Measurements from ENCODE around the gene MEAF6. TPM values are rescaled to one million over a fixed set of nuclear protein-coding genes. Genes with fewer than 3 reads are reported as not detected.

The MEAF6 gene
- total and polyA plus RNA-seq, 2 donors (not counting 3 experiments of a cell fraction or from before 2014, with no cell fraction given): 28.0 to 62.5 TPM

- POLR2A ChIA-PET: no interaction called here
These were observed 48.4 kb upstream of the MEAF6 start for GRCh38 chr1:37562984-37563383.

More at GRCh38 chr1:37562984-37563383, 48.4 kb upstream of the MEAF6 start:
- H3K4me1 ChIP-seq (ENCODE audit: control insufficient read depth, extremely low read depth, insufficient read depth, low read length): peaks cover 5% of the 10 kb centered on the region
- no peak overlapping the region for H3K4me2 ChIP-seq (ENCODE audit: insufficient read depth, low read length)
- no peaks in the 10 kb centered on the region for H3K79me2 ChIP-seq (ENCODE audit: control insufficient read depth, insufficient read depth, low read length)
- no peak overlapping the region for H3K4me3 ChIP-seq (replicated peaks in 1 of 3; ENCODE audit: insufficient read depth in 1 of 3, low read depth in 1 of 3, low read length in 3 of 3)
- BruUV-seq (replicated peaks): no TSS peak
- H3K27me3 ChIP-seq (ENCODE audit: control insufficient read depth in 2 of 2, insufficient read depth in 2 of 2, low read length in 2 of 2): no peaks in the 10 kb centered on the region
- H3K27ac ChIP-seq (ENCODE audit: insufficient read depth, low read depth, low read length): no peak overlapping the region
- CTCF ChIA-PET: interaction anchor here (1.0 to 1.3 kb wide), 3 partner anchors 13 to 119 kb away, joined by 4 to 10 read pairs (median 5); partner anchors contain the start of gene MEAF6
- DNase-seq (ENCODE audit: low read depth, low spot score) (no peak), FAIRE-seq (no peak)
- dilution Hi-C loops (cut with MboI; ENCODE audit: extremely low pct_ligation_motif_present, low sequenced_read_pairs) (no loop called here), intact Hi-C loops (cut with micrococcal nuclease) (loop anchor here (1.0 to 2.0 kb wide), 2 partner anchors 14 to 119 kb away; no protein-coding TSS in a partner anchor)
- H4K20me1 ChIP-seq (replicated peaks; ENCODE audit: control insufficient read depth, extremely low read depth, insufficient read depth, low read length): no peaks in the 10 kb centered on the region
- H3K36me3 ChIP-seq (ENCODE audit: control insufficient read depth in 2 of 2, extremely low read depth in 1 of 2, insufficient read depth in 2 of 2, low read length in 2 of 2): peaks cover 13 to 16% of the 10 kb centered on the region in 2 experiments
- H3K9ac ChIP-seq (replicated peaks; ENCODE audit: extremely low read depth, insufficient read depth, low read length): no peak overlapping the region
- no peaks in the 10 kb centered on the region for H3K9me3 ChIP-seq (replicated peaks; ENCODE audit: control insufficient read depth, insufficient read depth, low read length)
- H2AFZ ChIP-seq (ENCODE audit: low read depth, low read length): no peak overlapping the region
- TF ChIP-seq EZH2 (IDR thresholded peaks at IDR 0.05; ENCODE audit: borderline replicate concordance, low read depth, low read length, severe bottlenecking) (no peak), JUN (IDR thresholded peaks at IDR 0.05; ENCODE audit: borderline replicate concordance, insufficient read depth, insufficient read length, low read depth) (no peak), POLR2AphosphoS5 (IDR thresholded peaks at IDR 0.05; ENCODE audit: insufficient read depth, low read depth, low read length) (no peak), POLR2A (IDR thresholded peaks at IDR 0.05; ENCODE audit: low read depth, low read length) (no peak), CTCF (IDR thresholded peaks at IDR 0.05; ENCODE audit: extremely low read depth in 1 of 2, insufficient read depth in 1 of 2, low read depth in 1 of 2, low read length in 2 of 2) (no peak), FOS (IDR thresholded peaks at IDR 0.05; ENCODE audit: borderline replicate concordance, insufficient read depth, low read length) (no peak), MYC (IDR thresholded peaks at IDR 0.05; ENCODE audit: low read depth, low read length) (no peak), MAX (IDR thresholded peaks at IDR 0.05; ENCODE audit: insufficient read depth, insufficient read length) (no peak)
- H3K9me1 ChIP-seq (replicated peaks; ENCODE audit: control insufficient read depth, extremely low read depth, insufficient read depth, low read length): no peaks in the 10 kb centered on the region

Data from endothelial cell of umbilical vein (primary cell).